HG03457 (cell line): ENCODE results near the gene MAP1B.

Experiments
- ATAC-seq: cut with Tn5 transposase; IDR thresholded peaks from one replicate; pipeline ENCODE4 v1.9.1; 2021; ENCODE audit warnings: moderate number of reproducible peaks; ENCODE audit not compliant: unreplicated experiment

MAP1B gene

DNA sequence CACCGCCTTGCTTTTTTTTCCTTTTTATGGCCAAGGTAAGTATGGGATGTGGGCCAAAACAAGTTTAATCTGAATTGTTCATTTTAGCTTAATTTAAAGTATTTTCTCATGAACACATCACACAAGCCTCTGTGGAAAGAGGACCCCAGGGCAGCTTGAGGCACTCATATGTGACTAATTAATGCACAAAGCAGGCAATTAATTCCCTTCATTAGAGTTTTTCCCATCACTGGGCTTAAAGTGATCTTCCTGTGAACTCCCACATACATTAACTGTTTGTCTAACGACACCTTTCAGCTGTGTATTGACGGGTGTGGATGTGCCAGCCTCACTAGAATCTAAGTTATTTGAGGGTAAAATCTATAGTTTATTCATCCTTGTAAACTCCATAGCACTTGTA lies 109.5 kb downstream of the MAP1B start:
- no peak for ATAC-seq

DNA sequence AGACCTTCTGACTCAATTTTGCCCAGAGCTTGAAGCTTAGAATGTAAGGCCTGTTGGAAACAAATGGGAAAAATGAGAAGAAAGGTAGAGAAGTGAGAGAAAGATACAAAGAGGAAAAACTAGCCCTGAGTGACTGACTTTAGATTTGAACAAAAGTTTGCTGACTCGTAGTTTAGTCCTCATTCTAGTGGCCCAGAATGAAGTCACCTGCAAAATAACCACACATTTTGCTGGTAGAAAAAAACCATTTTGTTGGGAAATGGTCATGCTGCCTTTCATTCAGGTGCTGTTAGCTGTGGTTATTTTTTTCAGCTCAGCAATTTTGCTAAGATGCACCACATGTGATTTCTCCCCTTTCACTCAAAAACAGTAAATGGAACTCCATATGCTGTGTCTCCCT lies 113.8 kb downstream of the MAP1B start:
- no peak for ATAC-seq

DNA sequence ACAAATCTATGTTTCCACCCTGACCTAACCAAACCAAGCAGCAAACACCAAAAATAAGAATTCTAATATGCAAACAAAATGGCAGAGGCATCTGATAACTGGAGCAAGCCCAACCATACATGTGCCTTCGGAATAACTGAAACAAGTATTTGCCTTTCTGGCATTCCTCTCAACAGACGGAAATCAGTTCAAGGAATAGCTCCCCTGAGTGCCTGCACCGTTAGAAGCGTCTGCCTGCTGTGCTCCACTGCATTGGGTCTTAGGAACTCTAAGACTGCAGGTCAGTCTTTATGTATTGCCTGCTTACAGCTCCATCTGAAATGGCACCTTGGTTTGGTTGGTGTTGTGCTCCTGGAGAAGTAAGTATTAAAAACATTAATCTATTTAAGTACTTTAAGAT lies 114.3 kb downstream of the MAP1B start:
- no peak for ATAC-seq

DNA sequence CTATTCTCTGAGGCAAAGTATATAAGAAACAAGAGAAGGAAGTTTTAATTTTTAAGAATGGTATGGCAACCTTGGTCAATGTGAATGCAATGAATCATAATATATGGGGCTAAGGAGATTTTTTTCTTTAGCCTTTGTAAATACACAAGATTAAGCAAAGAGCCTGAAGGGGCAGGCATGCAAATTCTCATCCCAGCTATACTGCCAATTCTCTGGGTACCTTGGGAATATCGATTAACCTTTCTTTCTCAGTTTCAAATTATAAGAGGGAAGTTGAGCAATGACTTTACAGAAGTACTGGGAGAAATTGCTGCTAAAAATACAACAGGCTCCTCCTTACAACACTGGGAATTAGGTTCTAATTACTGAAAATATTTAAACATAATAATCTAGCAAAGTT lies 115.2 kb downstream of the MAP1B start:
- ATAC-seq: no peak

DNA sequence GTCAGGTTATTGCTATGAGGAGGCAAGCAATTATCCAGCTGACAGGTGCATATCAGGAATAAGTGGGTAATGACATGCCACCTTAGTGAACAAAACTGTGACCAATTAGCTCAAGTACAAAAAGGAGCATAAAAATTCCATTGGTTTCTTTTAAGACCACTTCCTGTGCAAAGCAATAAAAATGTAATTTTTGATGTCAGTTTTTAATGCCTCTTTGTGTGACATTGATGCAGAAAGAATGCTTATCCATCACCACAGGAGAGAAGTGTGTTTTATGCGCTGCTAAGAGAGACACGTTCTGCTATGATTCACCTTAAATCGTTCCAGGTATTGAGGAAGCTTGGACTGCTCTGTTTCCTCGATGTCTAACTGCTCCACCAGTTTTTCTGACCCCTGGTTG lies 116.1 kb downstream of the MAP1B start:
- ATAC-seq: no peak

DNA sequence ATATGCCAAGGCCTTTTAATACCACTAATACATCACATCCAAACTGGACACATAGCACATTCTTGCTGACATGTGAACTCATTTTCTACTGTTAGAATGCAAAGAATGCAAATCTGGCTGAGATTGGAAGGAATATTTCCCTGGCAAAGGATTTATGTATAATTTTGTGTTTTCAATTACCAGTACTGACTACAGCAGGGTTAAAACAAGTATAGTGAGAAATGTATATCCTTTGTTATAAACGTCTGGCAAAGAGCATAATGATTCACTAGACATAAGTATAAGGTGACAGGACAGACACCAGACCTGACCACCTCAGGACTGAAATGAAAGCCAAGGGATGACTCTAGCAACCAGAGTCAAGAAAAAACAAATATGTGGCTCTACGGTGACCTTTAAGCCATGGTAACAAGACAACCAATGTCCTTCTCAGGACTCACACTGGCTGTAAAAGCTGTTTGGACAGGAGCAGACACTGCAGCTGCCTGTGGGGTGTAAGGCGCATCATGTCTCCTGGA lies 117.7 kb downstream of the MAP1B start:
- ATAC-seq: no peak

DNA sequence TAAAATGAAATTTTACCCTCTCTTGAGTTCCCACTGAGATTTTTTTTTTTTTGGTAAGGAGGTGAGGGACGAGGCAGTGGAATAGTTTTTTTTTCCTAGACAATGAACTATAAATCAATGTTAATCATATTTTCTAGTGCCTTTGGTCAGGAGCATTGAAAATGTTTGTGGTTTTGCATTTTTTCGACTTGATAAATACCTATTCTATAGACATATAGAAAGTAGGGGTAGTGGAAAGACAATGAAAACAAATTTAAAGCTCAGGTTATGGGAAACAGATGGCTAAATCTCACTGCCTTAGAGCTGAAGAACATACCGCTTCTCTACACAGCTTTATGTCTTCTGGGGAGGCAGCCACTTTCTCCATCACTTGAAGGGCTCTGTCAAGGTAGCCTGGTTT lies 118.5 kb downstream of the MAP1B start:
- ATAC-seq: no peak

DNA sequence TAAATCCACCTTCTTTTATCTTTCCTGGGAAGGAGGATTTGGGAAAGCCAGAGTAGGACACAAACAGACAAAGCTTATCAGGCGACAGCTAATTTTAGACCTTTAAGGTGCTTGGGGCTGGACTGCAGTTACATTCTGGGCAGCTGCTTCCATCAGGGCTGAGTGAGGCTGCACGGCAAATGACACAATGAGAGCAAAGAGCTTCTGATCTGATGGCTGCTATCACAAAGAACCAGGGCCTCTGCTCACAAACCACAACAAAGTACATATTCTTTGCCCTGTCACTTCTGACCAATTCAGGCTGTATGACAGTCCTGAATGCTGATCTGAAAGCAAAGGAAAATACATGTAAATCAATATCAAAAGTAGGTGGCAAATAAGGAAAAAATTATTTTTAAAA lies 119.7 kb downstream of the MAP1B start:
- no peak for ATAC-seq

- no peak for ATAC-seq
Measured at GRCh38 chr5:72228960-72229359, 121.7 kb downstream of the MAP1B start.

GRCh38 chr5:72231991-72232703 lies 124.9 kb downstream of the MAP1B start:
- ATAC-seq: no peak

DNA sequence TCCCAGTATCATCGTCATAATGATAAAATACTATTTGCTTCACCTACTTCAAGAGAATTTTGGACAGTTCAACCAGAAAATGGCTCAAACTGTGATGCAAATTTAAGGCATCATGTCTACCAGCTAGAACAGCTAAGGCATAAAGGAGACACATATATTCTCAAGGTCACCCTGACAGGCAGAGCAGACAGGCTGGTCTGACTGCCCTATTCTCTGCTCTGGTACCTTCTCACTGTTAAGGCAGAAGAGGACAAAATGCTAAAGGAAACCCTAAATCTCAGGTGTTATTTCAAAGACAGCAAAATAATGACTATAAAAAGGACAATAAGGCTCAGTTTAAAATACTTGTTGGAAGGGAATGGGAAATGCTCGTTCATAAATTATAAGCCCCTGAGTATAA lies 125.6 kb downstream of the MAP1B start:
- ATAC-seq: no peak

DNA sequence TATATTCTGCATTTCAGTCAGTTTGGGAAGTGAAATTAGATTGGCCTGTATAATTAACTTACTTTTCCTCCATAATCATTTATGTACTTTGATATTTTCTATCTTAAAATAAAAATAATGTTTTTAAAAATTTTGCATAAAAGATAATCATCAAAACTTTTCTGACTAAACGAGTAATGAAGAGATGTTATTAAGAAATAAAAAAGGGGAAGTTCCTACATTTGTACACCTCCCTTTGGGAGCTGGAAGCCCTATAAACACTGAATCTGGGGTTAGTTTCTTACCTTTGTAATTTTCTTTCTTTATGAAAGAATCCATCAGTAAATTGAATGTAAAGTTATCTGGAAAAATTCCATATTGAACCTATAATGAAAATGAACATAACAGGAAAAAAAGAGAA lies 126.6 kb downstream of the MAP1B start:
- ATAC-seq: no peak

- peak; percentile 71 for ATAC-seq
Measured at GRCh38 chr5:72234265-72234700, 127.0 kb downstream of the MAP1B start.

DNA sequence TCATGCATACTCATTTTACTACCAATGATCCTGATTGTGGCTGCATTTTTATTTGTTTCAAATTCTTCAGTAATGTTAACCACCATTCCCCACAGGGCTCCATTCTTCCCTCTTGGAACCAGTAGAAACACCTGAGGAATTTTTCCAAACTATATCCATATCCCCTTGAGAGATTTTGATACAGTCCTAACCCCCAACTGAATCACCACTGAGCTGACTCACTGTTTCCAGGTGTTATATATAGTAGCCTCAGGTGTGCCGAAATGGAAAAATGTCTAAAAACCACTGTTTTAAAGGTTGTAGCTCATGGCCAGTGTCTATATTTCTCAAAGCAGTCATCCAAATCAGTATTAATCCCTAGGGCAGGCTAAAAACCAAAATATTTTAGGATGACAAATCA lies 127.6 kb downstream of the MAP1B start:
- no peak for ATAC-seq

DNA sequence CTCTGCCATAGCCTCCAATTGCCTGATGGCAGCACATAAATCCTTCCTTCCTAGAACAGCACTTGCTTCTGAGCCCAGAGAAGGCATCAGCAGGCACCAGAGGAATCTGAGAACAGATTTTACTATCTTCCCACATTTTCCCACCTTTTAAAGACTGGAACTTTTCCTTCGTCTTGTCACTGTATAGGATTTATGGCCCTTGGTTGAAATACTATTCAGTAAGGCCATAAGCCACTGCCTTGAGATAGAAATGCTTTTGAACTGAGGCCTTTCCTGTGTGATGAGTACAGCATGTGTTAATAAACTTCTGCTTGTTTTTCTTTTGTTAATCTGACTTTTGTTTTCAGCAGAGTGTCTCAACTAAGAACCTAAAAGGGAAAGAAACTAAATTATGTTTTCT lies 128.4 kb downstream of the MAP1B start:
- no peak for ATAC-seq

DNA sequence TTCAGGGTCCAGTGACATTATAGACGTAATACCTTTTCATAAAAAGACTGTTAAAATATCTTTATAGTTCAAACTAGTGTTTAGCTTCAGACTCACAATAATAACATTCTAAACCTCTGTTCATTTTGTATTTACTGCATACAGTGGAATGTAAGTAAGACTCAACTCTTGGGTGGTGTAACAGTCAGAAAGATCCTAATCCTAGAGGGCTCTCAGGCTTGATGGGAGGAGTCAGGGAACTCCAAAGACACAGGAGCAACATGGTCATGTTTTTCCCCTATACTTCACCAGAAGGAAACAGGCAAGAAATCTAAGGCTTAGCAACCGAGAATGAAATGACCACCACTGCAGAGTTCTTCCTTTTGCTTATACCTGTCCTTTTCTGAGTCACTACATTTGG lies 130.1 kb downstream of the MAP1B start:
- no peak for ATAC-seq

DNA sequence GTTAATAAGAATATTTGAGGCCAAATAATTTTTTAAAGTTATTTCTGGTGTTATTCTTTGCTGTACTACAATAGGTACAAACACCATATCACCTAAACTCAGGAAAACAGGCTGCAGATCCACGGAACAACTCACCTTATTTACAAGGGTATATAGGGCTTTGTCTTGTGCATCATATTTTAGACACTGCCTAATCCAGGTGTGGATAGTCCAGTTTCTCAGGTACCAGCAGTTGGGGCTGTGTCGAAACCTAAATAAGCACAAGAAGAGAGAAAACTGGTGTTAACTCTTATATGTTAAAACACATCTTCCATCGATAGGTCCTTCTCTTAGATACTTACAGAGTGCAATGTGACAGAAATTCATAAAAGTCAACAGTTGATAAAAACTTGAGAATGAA lies 130.6 kb downstream of the MAP1B start:
- ATAC-seq: no peak

DNA sequence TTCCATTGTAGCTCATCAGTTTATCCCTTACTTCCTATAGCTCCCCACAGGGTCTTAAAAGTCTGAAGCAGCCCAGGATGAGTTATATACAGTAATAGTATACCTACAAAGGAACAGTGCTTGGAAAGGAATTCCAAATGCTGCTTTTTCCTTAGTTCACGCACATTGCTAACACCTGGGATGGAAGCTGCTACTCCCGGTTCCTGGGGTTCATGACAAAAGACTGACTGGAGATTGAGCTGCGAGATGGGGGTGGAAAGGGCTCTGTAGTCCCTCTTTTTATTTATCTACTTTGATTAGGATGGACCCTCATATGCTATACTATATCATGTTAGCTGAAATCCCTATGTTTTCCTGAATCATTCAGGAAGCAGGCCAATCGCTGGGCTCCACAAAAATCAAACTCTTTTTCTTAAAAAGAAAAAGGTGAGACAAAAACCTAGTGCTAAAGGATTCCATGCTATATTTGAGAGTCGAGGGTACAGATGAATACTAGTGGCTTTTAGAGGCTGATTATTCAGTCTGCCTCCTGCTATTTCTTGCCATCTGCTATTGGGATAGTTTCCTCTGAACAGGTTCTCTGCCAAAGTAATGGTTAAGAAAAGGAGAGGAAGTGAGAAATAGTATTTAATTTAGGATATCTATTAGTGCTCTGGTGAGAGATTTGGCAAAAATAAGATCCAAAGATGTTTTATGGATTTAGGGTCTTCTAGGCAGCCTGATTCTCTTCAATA lies 131.6 kb downstream of the MAP1B start:
- no peak for ATAC-seq

- no peak for ATAC-seq
Measured at GRCh38 chr5:72241346-72242003, 134.2 kb downstream of the MAP1B start.

GRCh38 chr5:72242796-72243475 lies 135.7 kb downstream of the MAP1B start:
- ATAC-seq: no peak

DNA sequence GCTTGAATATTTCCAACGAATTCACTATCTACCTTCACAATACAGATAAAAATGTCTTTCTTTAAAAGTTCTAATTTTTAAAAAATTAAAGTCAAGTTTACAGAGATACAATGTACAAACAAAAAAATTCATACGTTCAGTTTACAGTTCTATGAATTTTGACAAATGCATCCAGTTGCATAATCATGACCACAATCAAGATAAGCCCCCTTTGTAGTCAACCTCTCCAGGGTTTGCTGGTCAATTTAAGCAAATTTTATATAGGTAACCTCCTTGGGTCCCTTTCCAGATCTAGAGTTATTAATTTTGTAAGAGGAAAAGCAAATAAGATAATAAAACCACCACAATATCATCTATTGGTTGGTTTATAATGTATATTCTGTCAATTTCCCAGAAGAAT lies 136.4 kb downstream of the MAP1B start:
- no peak for ATAC-seq
